ENCODE data around the gene OMG.

GRCh38 chr17:31307640-31308039 is 10.6 kb upstream of the OMG start:
- TF ChIP-seq CTCF (IDR thresholded peaks at IDR 0.05) = no peak
- TF ChIP-seq POLR2A (IDR thresholded peaks at IDR 0.05) = no peak
- TF ChIP-seq EP300 (IDR thresholded peaks at IDR 0.05) = no peak

Data from tibial nerve (tissue), 4 donors.